H1 (cell line): ENCODE data around the gene TGFBR1. TPM values are rescaled to one million over a fixed set of nuclear protein-coding genes. Genes with fewer than 3 reads are reported as not detected.

Experiments used
- CBX8 ChIP-seq: fragments of 300-800, 300-1000 bp; sonication (generic); IDR thresholded peaks from 2 replicates; pipeline ENCODE4 v1.7.1; 2016; ENCODE audit warnings: low read depth, low read length, borderline replicate concordance
- EGR1 ChIP-seq: IDR thresholded peaks from 2 replicates; pipeline ENCODE4 v1.6.1; 2011; ENCODE audit warnings: low read depth, low read length, borderline replicate concordance
- polyA plus RNA-seq, 7 experiments: library from polyadenylated mRNA; depleted of rRNA in 3 of 7; stranded (reverse) in 5 of 7; unstranded in 2 of 7; fragments of >200 nt in 5 of 7; fragments of 200-250 nt in 2 of 7; gene quantifications; 1 replicate in 5 of 7; 2 replicates in 1 of 7; 4 replicates in 1 of 7; pipeline versions ENCODE4 v1.2.1 to v1.2.3, GENCODE V29; 2011 to 2013; ENCODE audit warnings: missing spikeins in 2 of 7, mixed read lengths in 2 of 7
- total RNA-seq: library from RNA; stranded (reverse); fragmentation: NEBNext Ultra II Directional; extraction: Animal tissue kit (Norgen Biotek cat#: 25700); gene quantifications from 2 replicates; pipeline ENCODE4 v1.2.1, GENCODE V29; 2021
- TF ChIP-seq, protein P1 (sequence below): fragments of 300-600 bp; sonication (generic); IDR thresholded peaks from 2 replicates; pipeline ENCODE4 v1.7.1; 2012; ENCODE audit warnings: low read length, moderate library complexity, mild to moderate bottlenecking, inconsistent platforms; ENCODE audit not compliant: insufficient replicate concordance

Gene TGFBR1
- total and polyA plus RNA-seq, 2 of the 8 experiments (the other 6 are each of a cell fraction or from before 2014, with no cell fraction given), result 16.8 to 52.4 TPM

DNA sequence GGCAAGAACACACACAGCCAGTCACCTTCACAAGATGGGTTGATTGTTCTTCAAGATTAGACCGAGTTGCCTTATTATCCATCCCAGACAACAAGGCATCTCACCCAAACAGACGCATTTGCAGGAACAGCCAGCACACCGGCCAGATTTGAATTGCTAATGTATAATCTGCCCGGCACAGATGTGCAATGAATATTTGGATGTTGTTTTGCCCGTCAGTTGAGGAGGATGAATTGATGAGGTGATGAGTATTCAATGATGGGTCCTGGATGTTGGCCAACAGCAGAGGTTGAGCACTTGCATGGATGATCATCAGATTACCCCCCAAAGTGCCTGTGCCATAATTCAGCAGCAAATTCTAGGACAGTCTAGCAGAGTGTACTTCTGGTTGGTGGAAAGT, 96.7 kb downstream of the TGFBR1 start (continued):
- TF ChIP-seq, protein P1, sequence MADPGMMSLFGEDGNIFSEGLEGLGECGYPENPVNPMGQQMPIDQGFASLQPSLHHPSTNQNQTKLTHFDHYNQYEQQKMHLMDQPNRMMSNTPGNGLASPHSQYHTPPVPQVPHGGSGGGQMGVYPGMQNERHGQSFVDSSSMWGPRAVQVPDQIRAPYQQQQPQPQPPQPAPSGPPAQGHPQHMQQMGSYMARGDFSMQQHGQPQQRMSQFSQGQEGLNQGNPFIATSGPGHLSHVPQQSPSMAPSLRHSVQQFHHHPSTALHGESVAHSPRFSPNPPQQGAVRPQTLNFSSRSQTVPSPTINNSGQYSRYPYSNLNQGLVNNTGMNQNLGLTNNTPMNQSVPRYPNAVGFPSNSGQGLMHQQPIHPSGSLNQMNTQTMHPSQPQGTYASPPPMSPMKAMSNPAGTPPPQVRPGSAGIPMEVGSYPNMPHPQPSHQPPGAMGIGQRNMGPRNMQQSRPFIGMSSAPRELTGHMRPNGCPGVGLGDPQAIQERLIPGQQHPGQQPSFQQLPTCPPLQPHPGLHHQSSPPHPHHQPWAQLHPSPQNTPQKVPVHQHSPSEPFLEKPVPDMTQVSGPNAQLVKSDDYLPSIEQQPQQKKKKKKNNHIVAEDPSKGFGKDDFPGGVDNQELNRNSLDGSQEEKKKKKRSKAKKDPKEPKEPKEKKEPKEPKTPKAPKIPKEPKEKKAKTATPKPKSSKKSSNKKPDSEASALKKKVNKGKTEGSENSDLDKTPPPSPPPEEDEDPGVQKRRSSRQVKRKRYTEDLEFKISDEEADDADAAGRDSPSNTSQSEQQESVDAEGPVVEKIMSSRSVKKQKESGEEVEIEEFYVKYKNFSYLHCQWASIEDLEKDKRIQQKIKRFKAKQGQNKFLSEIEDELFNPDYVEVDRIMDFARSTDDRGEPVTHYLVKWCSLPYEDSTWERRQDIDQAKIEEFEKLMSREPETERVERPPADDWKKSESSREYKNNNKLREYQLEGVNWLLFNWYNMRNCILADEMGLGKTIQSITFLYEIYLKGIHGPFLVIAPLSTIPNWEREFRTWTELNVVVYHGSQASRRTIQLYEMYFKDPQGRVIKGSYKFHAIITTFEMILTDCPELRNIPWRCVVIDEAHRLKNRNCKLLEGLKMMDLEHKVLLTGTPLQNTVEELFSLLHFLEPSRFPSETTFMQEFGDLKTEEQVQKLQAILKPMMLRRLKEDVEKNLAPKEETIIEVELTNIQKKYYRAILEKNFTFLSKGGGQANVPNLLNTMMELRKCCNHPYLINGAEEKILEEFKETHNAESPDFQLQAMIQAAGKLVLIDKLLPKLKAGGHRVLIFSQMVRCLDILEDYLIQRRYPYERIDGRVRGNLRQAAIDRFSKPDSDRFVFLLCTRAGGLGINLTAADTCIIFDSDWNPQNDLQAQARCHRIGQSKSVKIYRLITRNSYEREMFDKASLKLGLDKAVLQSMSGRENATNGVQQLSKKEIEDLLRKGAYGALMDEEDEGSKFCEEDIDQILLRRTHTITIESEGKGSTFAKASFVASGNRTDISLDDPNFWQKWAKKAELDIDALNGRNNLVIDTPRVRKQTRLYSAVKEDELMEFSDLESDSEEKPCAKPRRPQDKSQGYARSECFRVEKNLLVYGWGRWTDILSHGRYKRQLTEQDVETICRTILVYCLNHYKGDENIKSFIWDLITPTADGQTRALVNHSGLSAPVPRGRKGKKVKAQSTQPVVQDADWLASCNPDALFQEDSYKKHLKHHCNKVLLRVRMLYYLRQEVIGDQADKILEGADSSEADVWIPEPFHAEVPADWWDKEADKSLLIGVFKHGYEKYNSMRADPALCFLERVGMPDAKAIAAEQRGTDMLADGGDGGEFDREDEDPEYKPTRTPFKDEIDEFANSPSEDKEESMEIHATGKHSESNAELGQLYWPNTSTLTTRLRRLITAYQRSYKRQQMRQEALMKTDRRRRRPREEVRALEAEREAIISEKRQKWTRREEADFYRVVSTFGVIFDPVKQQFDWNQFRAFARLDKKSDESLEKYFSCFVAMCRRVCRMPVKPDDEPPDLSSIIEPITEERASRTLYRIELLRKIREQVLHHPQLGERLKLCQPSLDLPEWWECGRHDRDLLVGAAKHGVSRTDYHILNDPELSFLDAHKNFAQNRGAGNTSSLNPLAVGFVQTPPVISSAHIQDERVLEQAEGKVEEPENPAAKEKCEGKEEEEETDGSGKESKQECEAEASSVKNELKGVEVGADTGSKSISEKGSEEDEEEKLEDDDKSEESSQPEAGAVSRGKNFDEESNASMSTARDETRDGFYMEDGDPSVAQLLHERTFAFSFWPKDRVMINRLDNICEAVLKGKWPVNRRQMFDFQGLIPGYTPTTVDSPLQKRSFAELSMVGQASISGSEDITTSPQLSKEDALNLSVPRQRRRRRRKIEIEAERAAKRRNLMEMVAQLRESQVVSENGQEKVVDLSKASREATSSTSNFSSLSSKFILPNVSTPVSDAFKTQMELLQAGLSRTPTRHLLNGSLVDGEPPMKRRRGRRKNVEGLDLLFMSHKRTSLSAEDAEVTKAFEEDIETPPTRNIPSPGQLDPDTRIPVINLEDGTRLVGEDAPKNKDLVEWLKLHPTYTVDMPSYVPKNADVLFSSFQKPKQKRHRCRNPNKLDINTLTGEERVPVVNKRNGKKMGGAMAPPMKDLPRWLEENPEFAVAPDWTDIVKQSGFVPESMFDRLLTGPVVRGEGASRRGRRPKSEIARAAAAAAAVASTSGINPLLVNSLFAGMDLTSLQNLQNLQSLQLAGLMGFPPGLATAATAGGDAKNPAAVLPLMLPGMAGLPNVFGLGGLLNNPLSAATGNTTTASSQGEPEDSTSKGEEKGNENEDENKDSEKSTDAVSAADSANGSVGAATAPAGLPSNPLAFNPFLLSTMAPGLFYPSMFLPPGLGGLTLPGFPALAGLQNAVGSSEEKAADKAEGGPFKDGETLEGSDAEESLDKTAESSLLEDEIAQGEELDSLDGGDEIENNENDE, result no peak
- TF ChIP-seq CBX8 (no peak), EGR1 (no peak)
